MCF 10A (cell line): ENCODE results near the gene PHF1. TPM values are rescaled to one million over a fixed set of nuclear protein-coding genes. Genes with fewer than 3 reads are reported as not detected.

ENCODE experiments used
- BruUV-seq: library from RNA; stranded (reverse); fragments of 400-500 nt; replicated peaks from 2 replicates; lab custom pipeline; 2021; lab: Mats Ljungman, UMichigan
- CTCF ChIA-PET: fragments of 300-600 bp; sonication (Branson Sonifier 250); formaldehyde crosslinking; extraction: SDS; loops from one replicate; lab custom pipeline; 2021; ENCODE audit warnings: antibody characterized with exemption, inconsistent platforms; lab: Yijun Ruan, JAX
- POLR2A ChIA-PET: fragments of 300-600, 350-650 bp; sonication (Branson Sonifier 250); formaldehyde crosslinking; extraction: SDS; loops from one replicate; lab custom pipeline; 2020; ENCODE audit warnings: antibody characterized with exemption, inconsistent platforms; lab: Yijun Ruan, JAX
- DNase-seq: peaks from one replicate; pipeline ENCODE4 v3.0.0-alpha.2; 2018; ENCODE audit not compliant: unreplicated experiment
- H3K27ac Mint-ChIP-seq: one replicate; pipeline ENCODE4 v1.8.0; 2022; ENCODE audit warnings: mild to moderate bottlenecking, low read depth, mixed read lengths; ENCODE audit not compliant: unreplicated experiment
- H3K27me3 Mint-ChIP-seq: one replicate; pipeline ENCODE4 v1.8.0; 2022; ENCODE audit warnings: mixed read lengths; ENCODE audit not compliant: insufficient read depth, unreplicated experiment
- H3K36me3 Mint-ChIP-seq: one replicate; pipeline ENCODE4 v1.8.0; 2022; ENCODE audit warnings: mild to moderate bottlenecking, moderate library complexity, mixed read lengths; ENCODE audit not compliant: insufficient read depth, unreplicated experiment
- H3K4me1 Mint-ChIP-seq: one replicate; pipeline ENCODE4 v1.8.0; 2022; ENCODE audit warnings: mixed read lengths; ENCODE audit not compliant: insufficient read depth, unreplicated experiment
- H3K4me3 Mint-ChIP-seq: one replicate; pipeline ENCODE4 v1.8.0; 2022; ENCODE audit warnings: mild to moderate bottlenecking, moderate library complexity, mixed read lengths; ENCODE audit not compliant: unreplicated experiment
- H3K9me3 Mint-ChIP-seq: one replicate; pipeline ENCODE4 v1.8.0; 2022; ENCODE audit warnings: mixed read lengths; ENCODE audit not compliant: unreplicated experiment
- CTCF ChIP-seq: fragments of 200-600 bp; IDR thresholded peaks from one replicate; pipeline ENCODE4 v1.8.0; 2022; ENCODE audit warnings: antibody characterized with exemption, mild to moderate bottlenecking; ENCODE audit not compliant: unreplicated experiment
- intact Hi-C: fragments of 100-400 bp; cut with micrococcal nuclease; formaldehyde crosslinking; loops from 2 replicates; pipeline ENCODE4 v1.14.1; 2022
- total RNA-seq: library from RNA; stranded (reverse); gene quantifications from 2 replicates; pipeline ENCODE4 v1.2.3, GENCODE V29; 2022

The PHF1 gene
- total RNA-seq, 1 experiment from 2014 or later = 28.9 TPM

DNA sequence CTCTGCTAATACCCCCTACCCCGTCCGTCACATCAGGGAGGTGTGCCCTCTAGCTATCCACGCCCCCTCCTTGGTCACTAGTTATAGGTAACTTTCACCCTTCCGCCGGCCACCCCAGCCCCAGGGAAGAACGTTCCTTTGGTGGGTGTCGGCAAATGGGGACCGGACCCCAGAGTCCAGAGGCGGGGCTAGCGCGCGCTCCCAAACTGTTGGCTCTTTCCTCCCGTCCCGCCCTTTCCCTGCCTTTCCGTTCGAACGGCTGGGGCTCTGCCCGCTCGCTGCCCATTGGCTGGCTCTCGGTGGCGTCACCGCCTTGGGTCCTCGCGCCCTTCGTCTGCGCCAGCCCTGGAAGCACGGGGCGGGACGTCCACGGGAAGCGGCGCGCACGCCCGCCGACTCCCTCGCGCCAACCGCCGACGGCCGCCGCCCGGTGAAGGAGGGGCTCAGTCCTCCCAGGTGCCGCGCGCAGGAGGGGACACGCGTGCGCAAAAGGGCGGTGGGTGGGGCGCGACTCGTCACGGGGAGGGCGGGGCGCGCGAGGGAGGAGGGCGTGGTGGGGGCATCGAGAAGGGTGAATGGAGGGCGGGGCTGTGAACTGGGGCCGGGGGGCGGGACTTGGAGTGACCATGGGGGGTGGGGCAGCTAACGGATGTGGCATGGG, 634 bp upstream of the PHF1 start:
- intact Hi-C loops = loop anchor here (1.0 kb wide), 1 partner anchor 19 kb away; the partner anchor contains the start of gene KIFC1
- BruUV-seq = no TSS peak
- CTCF ChIA-PET = interaction anchor here (0.6 to 0.7 kb wide), 2 partner anchors 131 to 359 kb away, joined by 3 read pairs; no protein-coding TSS in a partner anchor

DNA sequence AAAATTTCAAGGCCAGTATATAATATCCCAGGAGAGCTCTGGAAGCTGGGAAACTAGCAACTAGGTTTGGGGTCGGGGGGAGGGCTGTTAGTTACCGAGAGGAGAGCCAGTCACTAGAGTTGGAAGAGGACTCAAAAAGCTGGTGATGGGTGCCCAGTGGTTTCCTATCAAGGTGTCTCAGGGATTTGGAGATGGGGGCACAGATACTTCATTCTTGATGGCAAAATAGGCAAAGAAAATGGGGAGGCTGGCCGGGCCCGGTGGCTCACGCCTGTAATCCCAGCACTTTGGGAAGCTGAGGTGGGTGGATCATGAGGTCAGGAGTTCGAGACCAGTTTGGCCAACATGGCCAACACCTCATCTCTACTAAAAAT, 805 bp downstream of the PHF1 start:
- H3K36me3 Mint-ChIP-seq = peaks cover 46% of the 10 kb centered on the region
- no peak overlapping the region for H3K27ac Mint-ChIP-seq
- no peak for DNase-seq
- intact Hi-C loops = no loop called here
- no TSS peak for BruUV-seq
- H3K9me3 Mint-ChIP-seq = no peaks in the 10 kb centered on the region
- CTCF ChIA-PET = interaction anchor here (0.7 to 1.0 kb wide), 5 partner anchors 21 to 517 kb away, joined by 3 to 4 read pairs (median 3); partner anchors contain the start of gene BAK1
- POLR2A ChIA-PET = interaction anchor here (0.7 to 6.7 kb wide), 3 partner anchors 14 to 612 kb away, joined by 3 to 35 read pairs (median 5); partner anchors contain the start of gene ZBTB9
- peaks cover 36% of the 10 kb centered on the region for H3K4me1 Mint-ChIP-seq
- H3K27me3 Mint-ChIP-seq = no peaks in the 10 kb centered on the region
- peak overlapping the region; percentile 95 for H3K4me3 Mint-ChIP-seq
- no peak for TF ChIP-seq CTCF

More for the DNA sequence above, 634 bp upstream of the PHF1 start:
- POLR2A ChIA-PET = interaction anchor here (0.5 to 6.7 kb wide), 14 partner anchors 14 to 1789 kb away, joined by 3 to 35 read pairs (median 4); partner anchors contain the start of genes KIFC1, RPS18, VPS52 and ZBTB9
- Mint-ChIP-seq H3K9me3 (no peaks in the 10 kb centered on the region), H3K36me3 (peaks cover 34% of the 10 kb centered on the region), H3K4me1 (peaks cover 22% of the 10 kb centered on the region), H3K27me3 (no peaks in the 10 kb centered on the region), H3K4me3 (peak overlapping the region; percentile 95), H3K27ac (peak overlapping the region; percentile 95)
- TF ChIP-seq CTCF = no peak
- DNase-seq = peak; percentile 98

DNA sequence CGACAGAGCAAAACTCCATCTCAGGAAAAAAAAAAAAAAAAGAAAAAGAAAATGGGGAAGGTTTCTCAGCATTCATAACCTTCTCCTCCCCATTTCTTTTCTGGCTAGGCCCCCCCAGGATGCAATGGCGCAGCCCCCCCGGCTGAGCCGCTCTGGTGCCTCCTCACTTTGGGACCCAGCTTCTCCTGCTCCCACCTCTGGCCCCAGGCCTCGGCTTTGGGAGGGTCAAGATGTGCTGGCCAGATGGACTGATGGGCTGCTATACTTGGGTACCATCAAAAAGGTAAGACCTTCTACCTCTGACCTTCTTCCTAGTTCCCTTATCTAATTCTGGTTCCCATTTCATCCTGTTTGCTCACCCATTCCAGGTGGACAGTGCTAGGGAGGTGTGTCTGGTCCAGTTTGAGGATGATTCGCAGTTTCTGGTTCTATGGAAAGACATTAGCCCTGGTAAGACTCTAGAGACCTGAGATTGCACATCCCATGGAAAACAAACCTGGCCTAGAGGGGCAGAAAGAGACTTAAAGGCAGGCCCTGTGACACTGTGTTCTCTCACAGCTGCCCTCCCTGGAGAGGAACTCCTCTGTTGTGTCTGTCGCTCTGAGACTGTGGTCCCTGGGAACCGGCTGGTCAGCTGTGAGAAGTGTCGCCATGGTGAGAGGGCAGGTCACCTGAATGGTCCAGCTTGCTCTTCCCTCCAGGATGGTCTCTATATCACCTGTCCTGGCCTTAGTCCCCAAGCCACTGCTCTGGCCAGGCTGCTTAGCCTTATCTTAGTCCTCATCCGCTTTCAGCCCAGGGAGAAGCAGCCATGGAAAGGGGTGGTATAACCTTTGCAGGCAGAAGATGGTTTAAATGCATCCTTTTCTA, 1.6 kb downstream of the PHF1 start:
- intact Hi-C loops = no loop called here
- POLR2A ChIA-PET = interaction anchor here (0.7 to 6.7 kb wide), 3 partner anchors 13 to 613 kb away, joined by 3 to 35 read pairs (median 5); partner anchors contain the start of gene ZBTB9

More for the DNA sequence above, 1.6 kb downstream of the PHF1 start:
- Mint-ChIP-seq H3K27me3 (no peaks in the 10 kb centered on the region), H3K27ac (no peak overlapping the region), H3K4me1 (peaks cover 40% of the 10 kb centered on the region), H3K4me3 (peak overlapping the region; percentile 95), H3K9me3 (no peaks in the 10 kb centered on the region), H3K36me3 (peaks cover 49% of the 10 kb centered on the region)
- CTCF ChIA-PET = interaction anchor here (0.7 to 1.0 kb wide), 3 partner anchors 22 to 168 kb away, joined by 3 read pairs; partner anchors contain the start of gene BAK1
- no peak for TF ChIP-seq CTCF
- no TSS peak for BruUV-seq
- DNase-seq = no peak
